Thyroid gland (tissue), 4 donors: ENCODE measurements around the gene LDLR. TPM values are rescaled to one million over a fixed set of nuclear protein-coding genes. Genes with fewer than 3 reads are reported as not detected.

Source experiments
- DNase-seq, 2 donors: peaks; one replicate each; pipeline ENCODE4 v3.0.0-alpha.2; 2019
- H3K27ac ChIP-seq, 3 donors: fragments of 200-600 bp; sonication (generic); 1 replicate in 2 of 3; 2 replicates in 1 of 3; pipeline ENCODE4 v1.5.1; 2016 to 2019; ENCODE audit warnings: mild to moderate bottlenecking in 1 of 3, moderate library complexity in 1 of 3
- H3K27me3 ChIP-seq: fragments of 200-600 bp; sonication (generic); one replicate; pipeline ENCODE4 v1.5.1; 2019
- H3K36me3 ChIP-seq, 2 donors: fragments of 200-600 bp; sonication (generic); one replicate each; pipeline ENCODE4 v1.5.1; 2016 to 2019
- H3K4me1 ChIP-seq, 2 donors: fragments of 200-600 bp; sonication (generic); one replicate each; pipeline ENCODE4 v1.5.1; 2017 to 2019
- H3K4me3 ChIP-seq, 3 donors: fragments of 200-600 bp; sonication (generic); replicated peaks in 1 of 3; 1 replicate in 2 of 3; 2 replicates in 1 of 3; pipeline ENCODE4 v1.5.1; 2016; ENCODE audit warnings: mild to moderate bottlenecking in 1 of 3
- H3K9me3 ChIP-seq: fragments of 200-600 bp; sonication (generic); one replicate; pipeline ENCODE4 v1.5.1; 2017
- CTCF ChIP-seq, 6 experiments: fragments of 200-600 bp in 3 of 6; fragments of 450-650 bp in 3 of 6; sonication (generic) in 3 of 6; IDR thresholded peaks; one replicate each; pipeline ENCODE4 v1.5.1; 2016 to 2019; ENCODE audit warnings: antibody characterized with exemption in 6 of 6, mild to moderate bottlenecking in 2 of 6, inconsistent platforms in 1 of 6, moderate library complexity in 1 of 6
- POLR2A ChIP-seq, 2 donors: fragments of 450-650 bp; IDR thresholded peaks; one replicate each; pipeline ENCODE4 v1.6.1; 2017; ENCODE audit warnings: antibody characterized with exemption in 2 of 2, mild to moderate bottlenecking in 2 of 2, moderate library complexity in 1 of 2
- WGBS, 2 donors: methylation state at CpG; one replicate each; pipeline ENCODE4 v1.1.5; 2017; 5-methylcytosine and 5-hydroxymethylcytosine counted together
- intact Hi-C: fragments of 100-400 bp; cut with DNase I; formaldehyde crosslinking; loops from one replicate; pipeline ENCODE4 v1.15.1; 2023
- total RNA-seq, 4 donors: library from RNA; depleted of rRNA; stranded (reverse); fragments of >200 nt; gene quantifications; one replicate each; pipeline ENCODE4 v1.2.3, GENCODE V29; 2016

LDLR gene
- total RNA-seq, 4 donors from 2014 or later: 8.7 to 39.1 (median 20.3) TPM

DNA sequence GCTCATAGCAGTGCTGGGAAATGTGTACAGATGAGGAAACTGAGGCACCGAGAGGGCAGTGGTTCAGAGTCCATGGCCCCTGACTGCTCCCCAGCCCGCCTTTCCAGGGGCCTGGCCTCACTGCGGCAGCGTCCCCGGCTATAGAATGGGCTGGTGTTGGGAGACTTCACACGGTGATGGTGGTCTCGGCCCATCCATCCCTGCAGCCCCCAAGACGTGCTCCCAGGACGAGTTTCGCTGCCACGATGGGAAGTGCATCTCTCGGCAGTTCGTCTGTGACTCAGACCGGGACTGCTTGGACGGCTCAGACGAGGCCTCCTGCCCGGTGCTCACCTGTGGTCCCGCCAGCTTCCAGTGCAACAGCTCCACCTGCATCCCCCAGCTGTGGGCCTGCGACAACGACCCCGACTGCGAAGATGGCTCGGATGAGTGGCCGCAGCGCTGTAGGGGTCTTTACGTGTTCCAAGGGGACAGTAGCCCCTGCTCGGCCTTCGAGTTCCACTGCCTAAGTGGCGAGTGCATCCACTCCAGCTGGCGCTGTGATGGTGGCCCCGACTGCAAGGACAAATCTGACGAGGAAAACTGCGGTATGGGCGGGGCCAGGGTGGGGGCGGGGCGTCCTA lies 15.9 kb downstream of the LDLR start:
- H3K36me3 ChIP-seq: peaks cover 26 to 45% of the 10 kb centered on the region in 2 donors
- H3K4me3 ChIP-seq: no peak overlapping the region
- no peak for TF ChIP-seq CTCF (IDR thresholded peaks at IDR 0.05)
- no peak for TF ChIP-seq POLR2A (IDR thresholded peaks at IDR 0.05)
- no peaks in the 10 kb centered on the region for H3K27me3 ChIP-seq
- H3K9me3 ChIP-seq: no peaks in the 10 kb centered on the region
- H3K27ac ChIP-seq: no peak overlapping the region
- DNase-seq: no peak
- no peaks in the 10 kb centered on the region for H3K4me1 ChIP-seq
- intact Hi-C loops: no loop called here
- 91 to 93% methylated on average over 28 to 35 of the region's 36 CpGs for WGBS, 2 donors

GRCh38 chr19:11106477-11106876 lies 17.2 kb downstream of the LDLR start:
- no peak overlapping the region for H3K4me3 ChIP-seq
- intact Hi-C loops: no loop called here
- no peaks in the 10 kb centered on the region for H3K4me1 ChIP-seq
- WGBS, 2 donors: 94 to 95% methylated on average over 13 of the region's 13 CpGs
- H3K9me3 ChIP-seq: no peaks in the 10 kb centered on the region
- no peak for DNase-seq
- TF ChIP-seq CTCF (IDR thresholded peaks at IDR 0.05) (no peak), POLR2A (IDR thresholded peaks at IDR 0.05) (no peak)
- H3K27ac ChIP-seq: no peak overlapping the region
- peaks cover 26 to 51% of the 10 kb centered on the region in 2 donors for H3K36me3 ChIP-seq
- no peaks in the 10 kb centered on the region for H3K27me3 ChIP-seq

DNA sequence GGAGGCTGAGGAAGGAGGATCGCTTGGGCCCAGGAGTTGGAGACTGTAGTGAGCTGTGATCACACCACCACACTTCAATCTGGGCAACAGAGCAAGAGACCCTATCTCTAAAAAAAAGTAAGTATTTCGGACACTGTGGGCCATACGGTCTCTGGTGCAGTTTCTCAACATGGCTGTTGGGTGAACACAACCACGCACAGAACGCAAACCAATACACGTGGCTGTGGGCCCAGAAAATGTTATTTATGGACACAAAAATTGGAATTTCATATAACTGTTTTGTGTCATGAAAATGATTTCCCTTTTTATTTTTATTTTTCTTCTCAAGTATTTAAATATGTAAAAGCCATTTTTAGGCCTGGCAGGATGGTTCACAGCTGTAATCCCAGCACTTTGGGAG lies 19.5 kb downstream of the LDLR start:
- H3K27me3 ChIP-seq: no peaks in the 10 kb centered on the region
- no peaks in the 10 kb centered on the region for H3K9me3 ChIP-seq
- no peaks in the 10 kb centered on the region for H3K4me1 ChIP-seq
- peaks cover 39 to 55% of the 10 kb centered on the region in 2 donors for H3K36me3 ChIP-seq
- H3K27ac ChIP-seq: no peak overlapping the region
- TF ChIP-seq POLR2A (IDR thresholded peaks at IDR 0.05): no peak
- TF ChIP-seq CTCF (IDR thresholded peaks at IDR 0.05): no peak
- DNase-seq: no peak
- 90 to 94% methylated on average over 6 of the region's 6 CpGs for WGBS, 2 donors
- intact Hi-C loops: no loop called here
- H3K4me3 ChIP-seq: no peak overlapping the region

DNA sequence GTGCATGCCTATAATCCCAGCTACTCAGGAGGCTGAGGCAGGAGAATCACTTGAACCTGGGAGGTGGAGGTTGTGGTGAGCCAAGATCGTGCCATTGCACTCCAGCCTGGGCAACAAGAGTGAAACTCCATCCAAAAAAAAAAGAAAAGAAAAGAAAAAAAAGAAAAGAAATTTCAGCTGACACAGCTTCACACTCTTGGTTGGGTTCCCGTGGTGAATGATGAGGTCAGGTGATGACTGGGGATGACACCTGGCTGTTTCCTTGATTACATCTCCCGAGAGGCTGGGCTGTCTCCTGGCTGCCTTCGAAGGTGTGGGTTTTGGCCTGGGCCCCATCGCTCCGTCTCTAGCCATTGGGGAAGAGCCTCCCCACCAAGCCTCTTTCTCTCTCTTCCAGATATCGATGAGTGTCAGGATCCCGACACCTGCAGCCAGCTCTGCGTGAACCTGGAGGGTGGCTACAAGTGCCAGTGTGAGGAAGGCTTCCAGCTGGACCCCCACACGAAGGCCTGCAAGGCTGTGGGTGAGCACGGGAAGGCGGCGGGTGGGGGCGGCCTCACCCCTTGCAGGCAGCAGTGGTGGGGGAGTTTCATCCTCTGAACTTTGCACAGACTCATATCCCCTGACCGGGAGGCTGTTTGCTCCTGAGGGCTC lies 22.0 kb downstream of the LDLR start:
- WGBS, 2 donors: 90 to 93% methylated on average over 10 to 14 of the region's 15 CpGs
- Histone ChIP-seq H3K36me3 (peaks cover 38 to 59% of the 10 kb centered on the region in 2 donors), H3K9me3 (no peaks in the 10 kb centered on the region), H3K27me3 (no peaks in the 10 kb centered on the region), H3K27ac (no peak overlapping the region), H3K4me3 (no peak overlapping the region), H3K4me1 (no peaks in the 10 kb centered on the region)
- no peak for TF ChIP-seq CTCF (IDR thresholded peaks at IDR 0.05)
- TF ChIP-seq POLR2A (IDR thresholded peaks at IDR 0.05): no peak
- DNase-seq: no peak
- intact Hi-C loops: no loop called here

DNA sequence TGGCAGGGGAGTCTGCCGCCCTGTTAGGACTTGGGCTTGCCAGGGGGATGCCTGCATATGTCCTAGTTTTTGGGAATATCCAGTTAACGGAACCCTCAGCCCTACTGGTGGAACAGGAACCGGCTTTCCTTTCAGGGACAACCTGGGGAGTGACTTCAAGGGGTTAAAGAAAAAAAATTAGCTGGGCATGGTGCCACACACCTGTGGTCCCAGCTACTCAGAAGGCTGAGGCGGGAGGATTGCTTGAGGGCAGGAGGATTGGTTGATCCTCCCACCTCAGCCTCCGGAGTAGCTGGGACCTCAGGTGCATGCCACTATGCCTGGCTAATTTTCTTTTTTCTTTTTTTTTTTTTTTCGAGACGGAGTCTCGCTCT lies 22.5 kb downstream of the LDLR start:
- H3K4me1 ChIP-seq: no peaks in the 10 kb centered on the region
- H3K9me3 ChIP-seq: no peaks in the 10 kb centered on the region
- peaks cover 33 to 54% of the 10 kb centered on the region in 2 donors for H3K36me3 ChIP-seq
- TF ChIP-seq CTCF (IDR thresholded peaks at IDR 0.05) (no peak), POLR2A (IDR thresholded peaks at IDR 0.05) (no peak)
- 82 to 89% methylated on average over 6 to 8 of the region's 8 CpGs for WGBS, 2 donors
- DNase-seq: no peak
- no peaks in the 10 kb centered on the region for H3K27me3 ChIP-seq
- H3K27ac ChIP-seq: no peak overlapping the region
- intact Hi-C loops: no loop called here
- no peak overlapping the region for H3K4me3 ChIP-seq
